ENCODE results near the gene GSK3A. TPM values are rescaled to one million over a fixed set of nuclear protein-coding genes. Genes with fewer than 3 reads are reported as not detected.
A peak's percentile ranks its signal among the peaks of the same experiment; 100 is the strongest.

GSK3A gene
- total RNA-seq, 1 donor from 2014 or later, result 68.0 TPM

- TF ChIP-seq CTCF (conservative IDR thresholded peaks at IDR 0.05), result no peak
- Mint-ChIP-seq H3K36me3 (ENCODE audit: low read depth) (peaks cover 12% of the 10 kb centered on the region), H3K27ac (ENCODE audit: unreplicated experiment) (peak overlapping the region; percentile 63), H3K4me1 (peaks cover 40% of the 10 kb centered on the region), H3K27me3 (ENCODE audit: low read depth) (peaks cover 10% of the 10 kb centered on the region), H3K9me3 (no peaks in the 10 kb centered on the region), H3K4me3 (peak overlapping the region; percentile 92)
- DNase-seq (ENCODE audit: low read depth, low spot score), result no peak
Measured at GRCh38 chr19:42239544-42240220, 2.7 kb downstream of the GSK3A start.

- no peak for DNase-seq (ENCODE audit: low read depth, low spot score)
- peaks cover 24% of the 10 kb centered on the region for H3K36me3 Mint-ChIP-seq (ENCODE audit: low read depth)
- no peak for TF ChIP-seq CTCF (conservative IDR thresholded peaks at IDR 0.05)
- peak overlapping the region; percentile 54 for H3K4me3 Mint-ChIP-seq
- H3K9me3 Mint-ChIP-seq, result no peaks in the 10 kb centered on the region
- peaks cover 10% of the 10 kb centered on the region for H3K4me1 Mint-ChIP-seq
- no peak overlapping the region for H3K27ac Mint-ChIP-seq (ENCODE audit: unreplicated experiment)
- H3K27me3 Mint-ChIP-seq (ENCODE audit: low read depth), result no peaks in the 10 kb centered on the region
Measured at GRCh38 chr19:42235181-42235580, 7.2 kb downstream of the GSK3A start.

- TF ChIP-seq CTCF (conservative IDR thresholded peaks at IDR 0.05), result no peak
- Mint-ChIP-seq H3K27me3 (ENCODE audit: low read depth) (peaks cover 2% of the 10 kb centered on the region), H3K4me3 (peak overlapping the region; percentile 19), H3K9me3 (no peaks in the 10 kb centered on the region), H3K36me3 (ENCODE audit: low read depth) (peaks cover 27% of the 10 kb centered on the region), H3K4me1 (peaks cover 10% of the 10 kb centered on the region), H3K27ac (ENCODE audit: unreplicated experiment) (no peak overlapping the region)
- no peak for DNase-seq (ENCODE audit: low read depth, low spot score)
Measured at GRCh38 chr19:42234364-42234763, 8.0 kb downstream of the GSK3A start.

- peak overlapping the region; percentile 69 for H3K27ac Mint-ChIP-seq (ENCODE audit: unreplicated experiment)
- no peaks in the 10 kb centered on the region for H3K9me3 Mint-ChIP-seq
- peak overlapping the region; percentile 56 for H3K4me3 Mint-ChIP-seq
- peaks cover 13% of the 10 kb centered on the region for H3K4me1 Mint-ChIP-seq
- H3K27me3 Mint-ChIP-seq (ENCODE audit: low read depth), result peaks cover 2% of the 10 kb centered on the region
- TF ChIP-seq CTCF (conservative IDR thresholded peaks at IDR 0.05), result no peak
- peaks cover 29% of the 10 kb centered on the region for H3K36me3 Mint-ChIP-seq (ENCODE audit: low read depth)
- no peak for DNase-seq (ENCODE audit: low read depth, low spot score)
Measured at GRCh38 chr19:42233678-42234292, 8.6 kb downstream of the GSK3A start.

GRCh38 chr19:42233106-42233505 lies 9.3 kb downstream of the GSK3A start:
- H3K36me3 Mint-ChIP-seq (ENCODE audit: low read depth), result peaks cover 29% of the 10 kb centered on the region
- H3K9me3 Mint-ChIP-seq, result no peaks in the 10 kb centered on the region
- no peak overlapping the region for H3K27ac Mint-ChIP-seq (ENCODE audit: unreplicated experiment)
- H3K4me1 Mint-ChIP-seq, result peaks cover 15% of the 10 kb centered on the region
- H3K4me3 Mint-ChIP-seq, result peak overlapping the region; percentile 56
- TF ChIP-seq CTCF (conservative IDR thresholded peaks at IDR 0.05), result no peak
- peaks cover 2% of the 10 kb centered on the region for H3K27me3 Mint-ChIP-seq (ENCODE audit: low read depth)
- DNase-seq (ENCODE audit: low read depth, low spot score), result no peak

Measured in neural crest cell (in vitro differentiated cells).